ENCODE measurements around the gene ANKRD52. TPM values are rescaled to one million over a fixed set of nuclear protein-coding genes. Genes with fewer than 3 reads are reported as not detected.

Gene ANKRD52
- total and polyA plus RNA-seq, 10 of the 15 experiments (the other 5 are each of a cell fraction or from before 2014, with no cell fraction given) = 0.90 to 55.3 (median 16.1) TPM

DNA sequence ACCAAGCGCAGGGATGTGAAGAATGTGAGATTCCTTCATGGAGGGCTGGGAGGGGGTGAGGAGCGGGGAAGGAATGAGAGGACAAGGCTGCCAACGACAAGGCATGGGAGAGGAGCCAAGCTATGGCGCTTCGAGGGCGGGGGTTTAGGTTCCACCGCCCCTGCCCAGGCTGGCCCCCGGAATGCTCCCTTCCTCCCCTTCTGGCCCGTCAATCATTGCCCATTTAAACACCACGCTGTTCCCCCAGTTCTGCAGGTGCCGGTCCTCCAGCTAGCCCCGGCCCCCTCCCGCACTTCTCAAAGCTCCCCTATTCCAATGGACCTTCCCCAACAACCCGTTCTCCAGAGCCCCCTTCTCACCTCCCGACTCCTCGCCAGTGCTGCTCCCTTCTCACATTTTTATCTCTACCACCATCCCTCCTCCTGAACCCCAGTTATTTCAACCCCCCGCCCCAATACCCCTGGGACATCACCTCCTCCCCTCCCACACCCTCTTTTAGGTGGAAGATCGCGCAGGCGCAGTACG is 36.9 kb downstream of the ANKRD52 start (continued):
- TF ChIP-seq, protein P1, sequence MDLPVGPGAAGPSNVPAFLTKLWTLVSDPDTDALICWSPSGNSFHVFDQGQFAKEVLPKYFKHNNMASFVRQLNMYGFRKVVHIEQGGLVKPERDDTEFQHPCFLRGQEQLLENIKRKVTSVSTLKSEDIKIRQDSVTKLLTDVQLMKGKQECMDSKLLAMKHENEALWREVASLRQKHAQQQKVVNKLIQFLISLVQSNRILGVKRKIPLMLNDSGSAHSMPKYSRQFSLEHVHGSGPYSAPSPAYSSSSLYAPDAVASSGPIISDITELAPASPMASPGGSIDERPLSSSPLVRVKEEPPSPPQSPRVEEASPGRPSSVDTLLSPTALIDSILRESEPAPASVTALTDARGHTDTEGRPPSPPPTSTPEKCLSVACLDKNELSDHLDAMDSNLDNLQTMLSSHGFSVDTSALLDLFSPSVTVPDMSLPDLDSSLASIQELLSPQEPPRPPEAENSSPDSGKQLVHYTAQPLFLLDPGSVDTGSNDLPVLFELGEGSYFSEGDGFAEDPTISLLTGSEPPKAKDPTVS (IDR thresholded peaks at IDR 0.05; ENCODE audit: low read depth, low read length) = no peak
- no peak for TF ChIP-seq HCFC1 (IDR thresholded peaks at IDR 0.05; ENCODE audit: low read length)
- no peak for TF ChIP-seq NFIC (IDR thresholded peaks at IDR 0.05; ENCODE audit: low read depth, low read length)
- no peak for TF ChIP-seq SMARCA5 (IDR thresholded peaks at IDR 0.05)
- no peak for TF ChIP-seq PAX8 (IDR thresholded peaks at IDR 0.05)
- no peak for TF ChIP-seq ESRRA (IDR thresholded peaks at IDR 0.05; ENCODE audit: low read length)
- TF ChIP-seq JUNB (IDR thresholded peaks at IDR 0.05) = no peak
- TF ChIP-seq, protein P2, sequence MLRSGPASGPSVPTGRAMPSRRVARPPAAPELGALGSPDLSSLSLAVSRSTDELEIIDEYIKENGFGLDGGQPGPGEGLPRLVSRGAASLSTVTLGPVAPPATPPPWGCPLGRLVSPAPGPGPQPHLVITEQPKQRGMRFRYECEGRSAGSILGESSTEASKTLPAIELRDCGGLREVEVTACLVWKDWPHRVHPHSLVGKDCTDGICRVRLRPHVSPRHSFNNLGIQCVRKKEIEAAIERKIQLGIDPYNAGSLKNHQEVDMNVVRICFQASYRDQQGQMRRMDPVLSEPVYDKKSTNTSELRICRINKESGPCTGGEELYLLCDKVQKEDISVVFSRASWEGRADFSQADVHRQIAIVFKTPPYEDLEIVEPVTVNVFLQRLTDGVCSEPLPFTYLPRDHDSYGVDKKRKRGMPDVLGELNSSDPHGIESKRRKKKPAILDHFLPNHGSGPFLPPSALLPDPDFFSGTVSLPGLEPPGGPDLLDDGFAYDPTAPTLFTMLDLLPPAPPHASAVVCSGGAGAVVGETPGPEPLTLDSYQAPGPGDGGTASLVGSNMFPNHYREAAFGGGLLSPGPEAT (IDR thresholded peaks at IDR 0.05; ENCODE audit: low read depth) = no peak
- TF ChIP-seq NFYA (IDR thresholded peaks at IDR 0.05; ENCODE audit: borderline replicate concordance, low read depth, low read length) = no peak
- peak; percentile 30; the same call in 1 of the 2 replicates for TF ChIP-seq IKZF1 (conservative IDR thresholded peaks at IDR 0.05)
- TF ChIP-seq, protein P3, sequence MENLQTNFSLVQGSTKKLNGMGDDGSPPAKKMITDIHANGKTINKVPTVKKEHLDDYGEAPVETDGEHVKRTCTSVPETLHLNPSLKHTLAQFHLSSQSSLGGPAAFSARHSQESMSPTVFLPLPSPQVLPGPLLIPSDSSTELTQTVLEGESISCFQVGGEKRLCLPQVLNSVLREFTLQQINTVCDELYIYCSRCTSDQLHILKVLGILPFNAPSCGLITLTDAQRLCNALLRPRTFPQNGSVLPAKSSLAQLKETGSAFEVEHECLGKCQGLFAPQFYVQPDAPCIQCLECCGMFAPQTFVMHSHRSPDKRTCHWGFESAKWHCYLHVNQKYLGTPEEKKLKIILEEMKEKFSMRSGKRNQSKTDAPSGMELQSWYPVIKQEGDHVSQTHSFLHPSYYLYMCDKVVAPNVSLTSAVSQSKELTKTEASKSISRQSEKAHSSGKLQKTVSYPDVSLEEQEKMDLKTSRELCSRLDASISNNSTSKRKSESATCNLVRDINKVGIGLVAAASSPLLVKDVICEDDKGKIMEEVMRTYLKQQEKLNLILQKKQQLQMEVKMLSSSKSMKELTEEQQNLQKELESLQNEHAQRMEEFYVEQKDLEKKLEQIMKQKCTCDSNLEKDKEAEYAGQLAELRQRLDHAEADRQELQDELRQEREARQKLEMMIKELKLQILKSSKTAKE (IDR thresholded peaks at IDR 0.05; ENCODE audit: low read depth, poor library complexity, severe bottlenecking) = no peak
- TF ChIP-seq GATAD2B (conservative IDR thresholded peaks at IDR 0.05; ENCODE audit: low read depth) = peak; percentile 26; the same call in 1 of the 2 replicates
- TF ChIP-seq, protein P4, sequence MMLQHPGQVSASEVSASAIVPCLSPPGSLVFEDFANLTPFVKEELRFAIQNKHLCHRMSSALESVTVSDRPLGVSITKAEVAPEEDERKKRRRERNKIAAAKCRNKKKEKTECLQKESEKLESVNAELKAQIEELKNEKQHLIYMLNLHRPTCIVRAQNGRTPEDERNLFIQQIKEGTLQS (IDR thresholded peaks at IDR 0.05; ENCODE audit: borderline replicate concordance, extremely low read depth, low read depth, low read length) = no peak
- TF ChIP-seq, protein P5, sequence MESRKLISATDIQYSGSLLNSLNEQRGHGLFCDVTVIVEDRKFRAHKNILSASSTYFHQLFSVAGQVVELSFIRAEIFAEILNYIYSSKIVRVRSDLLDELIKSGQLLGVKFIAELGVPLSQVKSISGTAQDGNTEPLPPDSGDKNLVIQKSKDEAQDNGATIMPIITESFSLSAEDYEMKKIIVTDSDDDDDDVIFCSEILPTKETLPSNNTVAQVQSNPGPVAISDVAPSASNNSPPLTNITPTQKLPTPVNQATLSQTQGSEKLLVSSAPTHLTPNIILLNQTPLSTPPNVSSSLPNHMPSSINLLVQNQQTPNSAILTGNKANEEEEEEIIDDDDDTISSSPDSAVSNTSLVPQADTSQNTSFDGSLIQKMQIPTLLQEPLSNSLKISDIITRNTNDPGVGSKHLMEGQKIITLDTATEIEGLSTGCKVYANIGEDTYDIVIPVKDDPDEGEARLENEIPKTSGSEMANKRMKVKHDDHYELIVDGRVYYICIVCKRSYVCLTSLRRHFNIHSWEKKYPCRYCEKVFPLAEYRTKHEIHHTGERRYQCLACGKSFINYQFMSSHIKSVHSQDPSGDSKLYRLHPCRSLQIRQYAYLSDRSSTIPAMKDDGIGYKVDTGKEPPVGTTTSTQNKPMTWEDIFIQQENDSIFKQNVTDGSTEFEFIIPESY (IDR thresholded peaks at IDR 0.05) = no peak
- TF ChIP-seq TAF1 (IDR thresholded peaks at IDR 0.05; ENCODE audit: borderline replicate concordance, low read depth, low read length) = no peak
- TF ChIP-seq, protein P6, sequence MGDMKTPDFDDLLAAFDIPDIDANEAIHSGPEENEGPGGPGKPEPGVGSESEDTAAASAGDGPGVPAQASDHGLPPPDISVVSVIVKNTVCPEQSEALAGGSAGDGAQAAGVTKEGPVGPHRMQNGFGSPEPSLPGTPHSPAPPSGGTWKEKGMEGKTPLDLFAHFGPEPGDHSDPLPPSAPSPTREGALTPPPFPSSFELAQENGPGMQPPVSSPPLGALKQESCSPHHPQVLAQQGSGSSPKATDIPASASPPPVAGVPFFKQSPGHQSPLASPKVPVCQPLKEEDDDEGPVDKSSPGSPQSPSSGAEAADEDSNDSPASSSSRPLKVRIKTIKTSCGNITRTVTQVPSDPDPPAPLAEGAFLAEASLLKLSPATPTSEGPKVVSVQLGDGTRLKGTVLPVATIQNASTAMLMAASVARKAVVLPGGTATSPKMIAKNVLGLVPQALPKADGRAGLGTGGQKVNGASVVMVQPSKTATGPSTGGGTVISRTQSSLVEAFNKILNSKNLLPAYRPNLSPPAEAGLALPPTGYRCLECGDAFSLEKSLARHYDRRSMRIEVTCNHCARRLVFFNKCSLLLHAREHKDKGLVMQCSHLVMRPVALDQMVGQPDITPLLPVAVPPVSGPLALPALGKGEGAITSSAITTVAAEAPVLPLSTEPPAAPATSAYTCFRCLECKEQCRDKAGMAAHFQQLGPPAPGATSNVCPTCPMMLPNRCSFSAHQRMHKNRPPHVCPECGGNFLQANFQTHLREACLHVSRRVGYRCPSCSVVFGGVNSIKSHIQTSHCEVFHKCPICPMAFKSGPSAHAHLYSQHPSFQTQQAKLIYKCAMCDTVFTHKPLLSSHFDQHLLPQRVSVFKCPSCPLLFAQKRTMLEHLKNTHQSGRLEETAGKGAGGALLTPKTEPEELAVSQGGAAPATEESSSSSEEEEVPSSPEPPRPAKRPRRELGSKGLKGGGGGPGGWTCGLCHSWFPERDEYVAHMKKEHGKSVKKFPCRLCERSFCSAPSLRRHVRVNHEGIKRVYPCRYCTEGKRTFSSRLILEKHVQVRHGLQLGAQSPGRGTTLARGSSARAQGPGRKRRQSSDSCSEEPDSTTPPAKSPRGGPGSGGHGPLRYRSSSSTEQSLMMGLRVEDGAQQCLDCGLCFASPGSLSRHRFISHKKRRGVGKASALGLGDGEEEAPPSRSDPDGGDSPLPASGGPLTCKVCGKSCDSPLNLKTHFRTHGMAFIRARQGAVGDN (IDR thresholded peaks at IDR 0.05) = no peak
- no peak for TF ChIP-seq NRF1 (conservative IDR thresholded peaks at IDR 0.05; ENCODE audit: low read depth, low read length)

All from GM12878 (cell line).